Medulla oblongata (tissue), 1 donor: ENCODE results near the gene LBX2.
"Not testable (repeated sequence)": the region's sequence is repeated elsewhere in the genome, so short reads cannot be mapped to it uniquely, and the experiment has no call there.

Experiments used
- DNase-seq: peaks from one replicate; pipeline ENCODE4 v3.0.0-alpha.2; 2015; ENCODE audit errors: extremely low spot score

Gene LBX2

GRCh38 chr2:74504591-74504990 lies 5.2 kb upstream of the LBX2 start:
- DNase-seq, result no peak

GRCh38 chr2:74503506-74504475 lies 4.4 kb upstream of the LBX2 start:
- no peak for DNase-seq

GRCh38 chr2:74502720-74503505 lies 3.5 kb upstream of the LBX2 start:
- DNase-seq, result no peak

GRCh38 chr2:74502147-74502719 lies 2.8 kb upstream of the LBX2 start:
- no peak for DNase-seq

GRCh38 chr2:74501335-74502071 lies 2.1 kb upstream of the LBX2 start:
- DNase-seq, result no peak

- no peak for DNase-seq
These were observed 1.2 kb upstream of the LBX2 start for GRCh38 chr2:74500578-74500946.

- DNase-seq, result no peak
These were observed 656 bp upstream of the LBX2 start for GRCh38 chr2:74499940-74500577.

- no peak for DNase-seq
These were observed 720 bp downstream of the LBX2 start for GRCh38 chr2:74498500-74499266.

GRCh38 chr2:74497777-74498499 lies 1.5 kb downstream of the LBX2 start:
- no peak for DNase-seq

- no peak for DNase-seq
These were observed 2.2 kb downstream of the LBX2 start for GRCh38 chr2:74496997-74497776.

- no peak for DNase-seq
These were observed 4.0 kb downstream of the LBX2 start for GRCh38 chr2:74495440-74495839.

- DNase-seq, result no peak
These were observed 5.9 kb downstream of the LBX2 start for GRCh38 chr2:74493546-74493945.

- no peak for DNase-seq
These were observed 7.5 kb downstream of the LBX2 start for GRCh38 chr2:74491648-74492544.

- DNase-seq, result no peak
These were observed 9.5 kb downstream of the LBX2 start for GRCh38 chr2:74489906-74490305.

- DNase-seq, result no peak
These were observed 10.5 kb downstream of the LBX2 start for GRCh38 chr2:74488643-74489481.

GRCh38 chr2:74486141-74486540 lies 13.3 kb downstream of the LBX2 start:
- no peak for DNase-seq

- not testable (repeated sequence) for DNase-seq
These were observed 15.7 kb downstream of the LBX2 start for GRCh38 chr2:74483675-74484164.
